HepG2 (cell line): ENCODE measurements around the gene MRPL57. TPM values are rescaled to one million over a fixed set of nuclear protein-coding genes. Genes with fewer than 3 reads are reported as not detected.
"Not testable (repeated sequence)": the region's sequence is repeated elsewhere in the genome, so short reads cannot be mapped to it uniquely, and the experiment has no call there.

Experiments
- ATAC-seq: fragments of 200-7000 bp; cut with Tn5 transposase; 3 replicates; pipeline ENCODE4 v1.9.1; 2020; ENCODE audit warnings: mild to moderate bottlenecking, moderate library complexity
- BruUV-seq: library from RNA; stranded (reverse); fragments of 400-500 nt; replicated peaks from 2 replicates; lab custom pipeline; 2021; lab: Mats Ljungman, UMichigan
- CTCF ChIA-PET: fragments of 300-600 bp; formaldehyde crosslinking; extraction: SDS; loops from one replicate; lab custom pipeline; 2021; ENCODE audit warnings: low total read pairs, inconsistent platforms, low intra/inter-chr PET ratio; lab: Yijun Ruan, JAX
- POLR2A ChIA-PET: fragments of 350-600 bp; sonication (Branson Sonifier 250); formaldehyde crosslinking; loops from one replicate; lab custom pipeline; 2020; ENCODE audit warnings: antibody characterized with exemption, inconsistent platforms; lab: Yijun Ruan, JAX
- DNase-seq: peaks from one replicate; pipeline ENCODE4 v3.0.0-alpha.2; 2015; ENCODE audit warnings: low spot score
- FAIRE-seq: peaks from 3 replicates; lab custom pipeline; 2011; peaks lifted over from hg19 to GRCh38; lab: Jason Lieb, UNC
- H2AFZ ChIP-seq: one replicate; pipeline ENCODE4 v1.6.1; 2011; ENCODE audit warnings: low read length, inconsistent platforms
- H3K27ac ChIP-seq: fragments of 300-600 bp; 3 replicates; pipeline ENCODE4 v1.8.0; 2011; ENCODE audit warnings: mixed run types, mild to moderate bottlenecking, mixed read lengths, low read length, inconsistent platforms; ENCODE audit not compliant: insufficient read depth; ENCODE audit errors: extremely low read length
- H3K27me3 ChIP-seq, 2 experiments: fragments of 200-600 bp in 1 of 2; 2 replicates in 1 of 2; 3 replicates in 1 of 2; pipeline versions ENCODE4 v1.6.0 to v1.8.0; 2011; ENCODE audit warnings: low read length in 2 of 2, mild to moderate bottlenecking in 2 of 2, moderate library complexity in 2 of 2, inconsistent platforms in 1 of 2; ENCODE audit not compliant: insufficient read depth in 2 of 2, control insufficient read depth in 1 of 2
- H3K36me3 ChIP-seq, 2 experiments: fragments of 200-600 bp in 1 of 2; replicated peaks in 1 of 2; 2 replicates in 1 of 2; 3 replicates in 1 of 2; pipeline versions ENCODE4 v1.5.1 to v1.8.0; 2011; ENCODE audit warnings: low read length in 2 of 2, inconsistent platforms in 1 of 2; ENCODE audit not compliant: insufficient read depth in 2 of 2, control insufficient read depth in 1 of 2
- H3K4me1 ChIP-seq: 2 replicates; pipeline ENCODE4 v1.5.1; 2012; ENCODE audit warnings: low read length, inconsistent platforms; ENCODE audit not compliant: insufficient read depth
- H3K4me2 ChIP-seq: 2 replicates; pipeline ENCODE4 v1.6.0; 2011; ENCODE audit warnings: low read depth, low read length, inconsistent platforms
- H3K4me3 ChIP-seq, 3 experiments: fragments of 200-600 bp in 1 of 3; sonication (generic), shearing (Covaris generic) in 1 of 3; replicated peaks in 1 of 3; 2 replicates each; pipeline ENCODE4 v1.5.1; 2011 to 2016; ENCODE audit warnings: low read length in 3 of 3, inconsistent platforms in 2 of 3, low read depth in 2 of 3, mild to moderate bottlenecking in 2 of 3, control low read depth in 1 of 3, mixed read lengths in 1 of 3; ENCODE audit not compliant: insufficient read depth in 1 of 3
- H3K79me2 ChIP-seq: one replicate; pipeline ENCODE4 v1.6.1; 2011; ENCODE audit warnings: low read length, inconsistent platforms; ENCODE audit not compliant: insufficient read depth
- H3K9ac ChIP-seq: 2 replicates; pipeline ENCODE4 v1.6.0; 2011; ENCODE audit warnings: mild to moderate bottlenecking, low read depth, low read length, inconsistent platforms; ENCODE audit not compliant: insufficient read depth
- H3K9me3 ChIP-seq: 2 replicates; pipeline ENCODE4 v1.5.1; 2012; ENCODE audit warnings: mild to moderate bottlenecking, low read length
- H4K20me1 ChIP-seq: 2 replicates; pipeline ENCODE4 v1.6.0; 2011; ENCODE audit warnings: inconsistent platforms, mild to moderate bottlenecking, low read length, moderate library complexity; ENCODE audit not compliant: insufficient read depth
- REPIN1 ChIP-seq: sonication (generic); formaldehyde crosslinking; IDR thresholded peaks from 2 replicates; pipeline ENCODE4 v1.8.0; 2022; ENCODE audit warnings: missing genetic modification reagents, low read depth, mild to moderate bottlenecking, borderline replicate concordance
- WGBS: methylation state at CpG from one replicate; pipeline ENCODE4 v1.1.6; 2017; ENCODE audit warnings: low lambda C conversion rate; 5-methylcytosine and 5-hydroxymethylcytosine counted together
- in situ Hi-C: cut with HindIII; loops from 2 replicates; pipeline ENCODE4 v1.10.0; 2017; ENCODE audit warnings: low pct_unique_long_range_greater_than_20kb; ENCODE audit not compliant: extremely low pct_ligation_motif_present
- intact Hi-C: fragments of 100-400 bp; cut with micrococcal nuclease; formaldehyde crosslinking; loops from one replicate; pipeline ENCODE4 v1.10.0; 2022; ENCODE audit not compliant: unreplicated experiment
- polyA plus RNA-seq, 8 experiments: library from polyadenylated mRNA; depleted of rRNA in 3 of 8; stranded (reverse) in 7 of 8; unstranded in 1 of 8; fragments of >200 nt; fragmentation: Illumina TruSeq in 4 of 8; extraction: Trizol in 4 of 8; gene quantifications; 2 replicates each; pipeline versions ENCODE4 v1.2.1 to v1.2.3, GENCODE V29; 2011 to 2016; ENCODE audit warnings: low read depth in 4 of 8, missing spikeins in 1 of 8, mixed read lengths in 1 of 8; ENCODE audit not compliant: insufficient read depth in 1 of 8
- total RNA-seq, 5 experiments: library from RNA; depleted of rRNA; stranded (reverse); fragments of >200 nt; fragmentation: Illumina TruSeq; extraction: Trizol; gene quantifications; 2 replicates each; pipeline ENCODE4 v1.2.3, GENCODE V29; 2016; ENCODE audit warnings: low read depth in 1 of 5

Gene MRPL57
- total and polyA plus RNA-seq, 2 of the 13 experiments (the other 11 are each of a cell fraction or from before 2014, with no cell fraction given) = 19.5 to 35.2 TPM

DNA sequence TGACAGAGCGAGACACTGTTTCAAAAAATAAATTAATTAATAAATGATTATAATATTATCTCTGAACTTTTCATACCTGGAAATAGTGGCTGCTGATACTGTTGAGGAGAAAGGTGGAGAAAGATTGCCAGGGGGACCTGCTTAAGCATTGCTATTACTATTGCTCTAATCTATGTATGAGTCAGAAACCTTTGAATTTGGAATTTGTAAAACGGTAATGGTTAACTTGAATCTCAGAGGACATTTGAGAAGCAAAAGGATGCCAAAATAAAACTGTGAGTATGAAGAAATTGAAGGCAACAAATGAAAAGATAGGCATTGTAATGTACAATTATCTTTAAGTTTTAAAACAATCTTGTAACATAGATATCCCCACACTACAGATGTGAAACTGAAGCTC, 5.2 kb downstream of the MRPL57 start (continued):
- no peak for TF ChIP-seq REPIN1 (CRISPR knock-in tag)
- TF ChIP-seq, all 625 proteins: peak for 0

- intact Hi-C loops, FAIRE-seq: not testable (repeated sequence)
- WGBS = no CpG with 5 or more reads among the region's 35 CpGs
These were observed 10.0 kb downstream of the MRPL57 start for GRCh38 chr13:21186410-21186809.

DNA sequence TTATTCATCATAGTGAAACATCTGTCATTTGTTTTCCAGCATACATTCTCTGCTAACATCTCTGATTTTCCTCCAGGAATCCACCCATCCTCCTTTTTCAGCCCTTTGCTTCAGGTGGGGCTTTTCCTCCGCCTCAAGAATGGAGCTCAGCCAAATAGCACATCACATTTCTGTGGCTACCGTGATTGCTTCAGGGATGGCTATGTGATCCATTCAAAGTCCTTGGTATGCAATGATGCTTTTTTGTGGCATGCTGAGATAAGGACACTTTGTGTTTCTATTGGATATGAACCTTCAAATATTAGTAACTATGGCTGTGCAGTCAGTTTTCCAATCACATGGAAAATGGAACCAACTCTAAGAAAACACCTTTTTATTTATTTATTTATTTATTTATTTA, 18.3 kb downstream of the MRPL57 start:
- CTCF ChIA-PET, H3K36me3 ChIP-seq, H3K27ac ChIP-seq, H3K27me3 ChIP-seq, H3K9ac ChIP-seq, in situ Hi-C loops, H3K4me2 ChIP-seq, H3K79me2 ChIP-seq, H3K9me3 ChIP-seq, intact Hi-C loops, H2AFZ ChIP-seq, BruUV-seq, FAIRE-seq, DNase-seq, POLR2A ChIA-PET, H3K4me3 ChIP-seq, ATAC-seq, H4K20me1 ChIP-seq: not testable (repeated sequence)
- H3K4me1 ChIP-seq = peaks cover 11% of the 10 kb centered on the region
- WGBS = 16% methylated on average over 2 of the region's 2 CpGs

More at GRCh38 chr13:21186410-21186809, 10.0 kb downstream of the MRPL57 start:
- H2AFZ ChIP-seq, ATAC-seq, CTCF ChIA-PET, H3K27ac ChIP-seq, DNase-seq, H3K27me3 ChIP-seq, H3K36me3 ChIP-seq, in situ Hi-C loops, H3K9ac ChIP-seq, BruUV-seq, H4K20me1 ChIP-seq, H3K9me3 ChIP-seq, H3K79me2 ChIP-seq, POLR2A ChIA-PET, H3K4me2 ChIP-seq, H3K4me3 ChIP-seq: not testable (repeated sequence)
- peaks cover 11% of the 10 kb centered on the region for H3K4me1 ChIP-seq
